Urinary bladder (tissue), 4 donors: Measurements from ENCODE around the gene DDX18. TPM values are rescaled to one million over a fixed set of nuclear protein-coding genes. Genes with fewer than 3 reads are reported as not detected.

Experiments
- DNase-seq: peaks from one replicate; pipeline ENCODE4 v3.0.0-alpha.2; 2015; ENCODE audit errors: extremely low spot score
- H3K27ac ChIP-seq: one replicate; pipeline ENCODE4 v1.5.1; 2013; ENCODE audit warnings: low read depth, mild to moderate bottlenecking, moderate library complexity
- H3K36me3 ChIP-seq: one replicate; pipeline ENCODE4 v1.6.1; 2013; ENCODE audit warnings: mild to moderate bottlenecking, moderate library complexity; ENCODE audit not compliant: insufficient read depth
- H3K4me1 ChIP-seq: one replicate; pipeline ENCODE4 v1.6.1; 2013; ENCODE audit warnings: mild to moderate bottlenecking, moderate library complexity; ENCODE audit not compliant: insufficient read depth
- H3K4me3 ChIP-seq: one replicate; pipeline ENCODE4 v1.5.1; 2013; ENCODE audit warnings: low read depth, low read length
- WGBS: extraction: QIAGEN DNeasy Blood & Tissue Kit; methylation state at CpG from one replicate; pipeline ENCODE4 v1.1.7; 2013; 5-methylcytosine and 5-hydroxymethylcytosine counted together
- polyA plus RNA-seq: library from polyadenylated mRNA; stranded (reverse); fragments of 200-250 nt; gene quantifications from one replicate; pipeline ENCODE4 v1.2.3, GENCODE V29; 2013
- total RNA-seq: library from RNA; depleted of rRNA; stranded (reverse); fragments of >200 nt; gene quantifications from one replicate; pipeline ENCODE4 v1.2.3, GENCODE V29; 2014
- donor health status: healthy with polysubstance abuse.
- donor health status: healthy.

The DDX18 gene
- total and polyA plus RNA-seq, 2 donors = 33.5 to 56.7 TPM

DNA sequence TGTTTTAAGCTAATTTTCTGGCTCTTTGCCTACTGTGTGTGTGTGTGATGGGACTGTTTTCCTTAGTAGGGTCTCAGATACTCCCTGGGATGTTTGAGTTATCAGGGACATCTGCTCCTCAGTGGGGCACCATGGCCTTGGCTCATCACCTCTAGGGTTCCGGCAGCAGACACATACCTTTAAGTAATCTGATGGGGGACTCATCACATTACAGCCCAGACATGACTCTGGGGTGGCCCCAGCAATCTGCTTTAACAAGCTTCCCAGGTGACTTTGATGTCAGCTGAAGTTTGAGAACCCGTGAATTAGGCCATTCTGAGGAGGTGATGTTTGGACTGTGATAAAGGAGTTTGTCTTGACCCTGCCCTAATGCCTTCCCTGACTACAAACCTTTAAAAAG lies 38.8 kb downstream of the DDX18 start:
- H3K36me3 ChIP-seq = no peaks in the 10 kb centered on the region
- H3K4me3 ChIP-seq = no peak overlapping the region
- DNase-seq = no peak
- no peak overlapping the region for H3K27ac ChIP-seq
- WGBS = 52% methylated on average over 2 of the region's 2 CpGs
- no peaks in the 10 kb centered on the region for H3K4me1 ChIP-seq

DNA sequence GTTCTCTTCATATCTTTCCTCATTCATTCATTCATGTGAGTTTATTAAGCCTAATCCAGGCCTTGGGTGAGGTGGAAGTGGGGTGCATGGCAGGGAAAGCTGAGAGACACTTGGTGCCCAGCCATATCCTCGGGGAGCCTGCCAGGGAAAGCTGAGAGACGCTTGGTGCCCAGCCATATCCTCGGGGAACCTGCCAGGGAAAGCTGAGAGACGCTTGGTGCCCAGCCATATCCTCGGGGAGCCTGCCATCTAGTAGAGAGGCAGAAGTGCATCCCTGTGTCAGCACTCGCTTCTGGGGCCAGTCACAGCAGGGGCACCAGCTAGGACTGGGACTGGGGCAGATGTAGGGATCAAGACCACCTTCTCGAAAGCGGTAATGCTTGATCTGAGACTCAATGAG lies 39.4 kb downstream of the DDX18 start:
- whole genome bisulfite sequencing = 78% methylated on average over 8 of the region's 8 CpGs
- no peaks in the 10 kb centered on the region for H3K36me3 ChIP-seq
- H3K4me3 ChIP-seq = no peak overlapping the region
- DNase-seq = no peak
- no peak overlapping the region for H3K27ac ChIP-seq
- H3K4me1 ChIP-seq = no peaks in the 10 kb centered on the region

DNA sequence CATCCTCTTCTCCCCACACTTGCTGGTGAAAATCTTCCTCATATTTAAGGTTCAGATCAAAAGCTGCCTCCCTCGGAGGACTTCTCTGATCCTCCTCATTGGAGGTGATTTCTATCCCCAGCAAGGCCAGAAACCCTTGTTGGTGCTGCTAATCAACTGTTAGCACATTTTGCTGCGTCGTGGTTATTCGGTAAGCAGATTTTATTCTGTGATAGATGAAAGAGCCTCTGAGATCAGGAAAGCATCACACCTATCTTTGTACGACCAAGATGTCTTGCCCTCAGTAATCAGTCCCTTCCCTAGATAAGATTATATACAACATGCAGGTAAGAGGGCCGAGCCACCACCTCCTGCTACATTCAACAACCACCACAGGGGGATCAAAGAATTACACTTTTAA lies 40.1 kb downstream of the DDX18 start:
- WGBS = 69% methylated on average over 6 of the region's 6 CpGs
- H3K27ac ChIP-seq = no peak overlapping the region

DNA sequence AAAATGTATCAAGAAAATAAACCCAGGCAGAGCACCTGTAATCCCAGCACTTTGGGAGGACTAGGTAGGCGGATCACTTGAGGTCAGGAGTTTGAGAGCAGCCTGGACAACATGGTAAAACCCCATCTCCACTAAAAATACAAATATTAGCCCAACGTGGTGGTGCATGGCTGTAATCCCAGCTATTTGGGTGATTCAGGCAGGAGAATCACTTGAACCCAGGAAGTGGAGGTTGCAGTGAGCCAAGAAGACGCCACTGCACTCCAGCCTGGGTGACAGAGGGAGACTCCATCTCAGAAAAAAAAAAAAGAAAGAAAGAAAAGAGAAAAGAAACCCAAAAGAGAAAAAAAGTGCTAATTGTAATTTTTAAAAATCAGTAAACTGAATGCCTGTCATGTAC lies 41.4 kb downstream of the DDX18 start:
- H3K4me3 ChIP-seq = no peak overlapping the region
- no peaks in the 10 kb centered on the region for H3K36me3 ChIP-seq
- 67% methylated on average over 3 of the region's 3 CpGs for WGBS
- no peak overlapping the region for H3K27ac ChIP-seq
- no peak for DNase-seq
- no peaks in the 10 kb centered on the region for H3K4me1 ChIP-seq

More for the DNA sequence above, 40.1 kb downstream of the DDX18 start:
- no peak for DNase-seq
- H3K36me3 ChIP-seq = no peaks in the 10 kb centered on the region
- no peak overlapping the region for H3K4me3 ChIP-seq
- H3K4me1 ChIP-seq = no peaks in the 10 kb centered on the region

DNA sequence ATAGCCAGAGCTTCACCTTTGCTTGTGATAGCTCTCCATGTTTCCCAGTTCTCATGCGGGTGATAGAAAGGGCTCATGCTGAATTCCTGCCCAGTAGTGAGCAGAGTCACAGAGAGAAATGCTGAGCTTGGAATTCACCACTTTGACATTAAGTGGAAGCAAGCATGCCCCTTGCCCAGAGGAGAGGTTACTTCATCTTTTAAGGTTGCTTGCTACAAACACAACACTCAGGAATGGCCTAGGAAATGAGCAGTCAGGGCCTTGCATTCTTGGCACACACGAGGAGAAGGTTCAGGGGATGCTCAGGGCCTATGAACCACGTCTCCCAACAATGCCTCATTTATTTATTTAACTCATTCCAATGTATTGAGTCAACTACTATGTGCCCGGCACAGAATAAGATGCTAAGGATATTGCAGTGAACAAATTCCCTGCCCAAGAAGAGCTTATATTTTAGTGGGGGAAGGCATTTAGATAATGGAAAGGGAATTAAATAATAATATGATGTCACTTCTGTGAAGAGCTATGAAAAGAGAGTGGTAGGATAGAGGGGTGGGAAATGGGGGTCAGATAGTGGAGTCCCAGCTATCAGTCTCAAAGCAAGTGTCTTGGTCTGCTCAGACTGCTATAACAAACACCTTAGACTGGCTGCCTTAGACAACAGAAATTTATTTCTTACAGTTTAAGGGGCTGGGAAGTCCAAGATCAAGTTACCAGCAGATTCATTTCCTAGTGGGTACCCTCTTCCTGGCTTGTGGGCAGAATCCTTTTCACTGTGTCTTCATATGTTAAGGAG lies 42.1 kb downstream of the DDX18 start:
- WGBS = 28% methylated on average over 4 of the region's 4 CpGs
- Histone ChIP-seq H3K4me3 (no peak overlapping the region), H3K4me1 (no peaks in the 10 kb centered on the region), H3K36me3 (no peaks in the 10 kb centered on the region), H3K27ac (no peak overlapping the region)
- DNase-seq = no peak

DNA sequence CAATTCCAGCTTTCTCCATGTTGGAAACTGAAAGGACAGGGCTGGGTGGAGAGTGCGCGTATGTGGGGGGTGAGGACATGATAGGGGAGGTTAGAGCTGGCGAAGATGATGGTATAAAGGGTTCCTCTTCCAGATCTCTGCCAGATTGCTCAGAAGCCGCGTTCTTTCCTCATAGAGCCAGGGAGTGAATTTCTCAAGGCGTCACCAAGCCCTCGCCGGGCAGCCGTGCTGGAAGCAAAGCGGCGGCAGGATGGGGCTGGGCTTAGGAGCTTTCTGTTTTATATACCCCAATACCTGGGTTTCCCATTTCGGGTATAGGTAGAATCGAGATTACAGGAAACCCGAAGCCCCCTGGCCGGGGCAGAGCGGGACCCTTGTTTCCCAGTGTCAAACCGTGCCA lies 43.8 kb downstream of the DDX18 start:
- WGBS = 70% methylated on average over 17 of the region's 17 CpGs
- H3K36me3 ChIP-seq = no peaks in the 10 kb centered on the region
- H3K4me1 ChIP-seq = no peaks in the 10 kb centered on the region
- no peak overlapping the region for H3K4me3 ChIP-seq
- DNase-seq = no peak
- no peak overlapping the region for H3K27ac ChIP-seq

DNA sequence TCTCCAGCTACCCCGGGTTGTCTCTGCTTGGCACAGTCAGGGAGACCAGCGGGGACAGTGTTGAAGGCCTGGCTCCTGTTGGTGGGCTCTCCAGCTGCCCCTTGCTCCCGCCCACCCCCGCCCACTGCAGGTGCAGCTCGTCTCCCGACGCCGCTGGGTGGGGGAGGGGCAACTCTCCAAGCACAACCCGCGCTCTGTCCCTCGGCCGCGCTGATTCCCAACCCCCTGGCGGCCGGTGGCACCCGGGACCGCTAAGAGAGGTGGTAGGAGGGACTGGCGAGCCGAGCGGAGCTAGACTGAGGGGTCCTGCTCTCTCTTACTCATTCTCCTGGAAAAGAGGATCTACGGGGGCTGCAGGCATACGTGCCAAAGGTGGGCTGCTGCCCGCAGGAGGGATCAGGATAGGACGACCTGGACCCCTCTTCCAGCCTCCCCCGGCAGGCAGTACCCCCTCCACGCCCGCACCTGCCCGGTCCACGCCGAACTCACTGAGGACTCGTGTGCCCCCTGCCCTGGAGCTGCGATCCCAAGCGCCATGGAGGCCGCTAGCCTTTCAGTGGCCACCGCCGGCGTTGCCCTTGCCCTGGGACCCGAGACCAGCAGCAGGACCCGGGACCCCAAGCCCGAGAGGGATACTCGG lies 44.5 kb downstream of the DDX18 start:
- Histone ChIP-seq H3K4me3 (no peak overlapping the region), H3K4me1 (no peaks in the 10 kb centered on the region), H3K36me3 (no peaks in the 10 kb centered on the region), H3K27ac (no peak overlapping the region)
- DNase-seq = no peak
- WGBS = 57% methylated on average over 41 of the region's 41 CpGs

DNA sequence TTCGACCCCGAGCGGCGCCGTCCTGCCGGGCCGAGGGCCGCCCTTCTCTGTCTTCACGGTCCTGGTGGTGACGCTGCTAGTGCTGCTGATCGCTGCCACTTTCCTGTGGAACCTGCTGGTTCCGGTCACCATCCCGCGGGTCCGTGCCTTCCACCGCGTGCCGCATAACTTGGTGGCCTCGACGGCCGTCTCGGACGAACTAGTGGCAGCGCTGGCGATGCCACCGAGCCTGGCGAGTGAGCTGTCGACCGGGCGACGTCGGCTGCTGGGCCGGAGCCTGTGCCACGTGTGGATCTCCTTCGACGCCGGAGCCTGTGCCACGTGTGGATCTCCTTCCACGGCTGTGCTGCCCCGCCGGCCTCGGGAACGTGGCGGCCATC lies 45.0 kb downstream of the DDX18 start:
- no peaks in the 10 kb centered on the region for H3K36me3 ChIP-seq
- no peak for DNase-seq
- no peaks in the 10 kb centered on the region for H3K4me1 ChIP-seq
- H3K27ac ChIP-seq = no peak overlapping the region
- WGBS = 71% methylated on average over 44 of the region's 44 CpGs
- no peak overlapping the region for H3K4me3 ChIP-seq

DNA sequence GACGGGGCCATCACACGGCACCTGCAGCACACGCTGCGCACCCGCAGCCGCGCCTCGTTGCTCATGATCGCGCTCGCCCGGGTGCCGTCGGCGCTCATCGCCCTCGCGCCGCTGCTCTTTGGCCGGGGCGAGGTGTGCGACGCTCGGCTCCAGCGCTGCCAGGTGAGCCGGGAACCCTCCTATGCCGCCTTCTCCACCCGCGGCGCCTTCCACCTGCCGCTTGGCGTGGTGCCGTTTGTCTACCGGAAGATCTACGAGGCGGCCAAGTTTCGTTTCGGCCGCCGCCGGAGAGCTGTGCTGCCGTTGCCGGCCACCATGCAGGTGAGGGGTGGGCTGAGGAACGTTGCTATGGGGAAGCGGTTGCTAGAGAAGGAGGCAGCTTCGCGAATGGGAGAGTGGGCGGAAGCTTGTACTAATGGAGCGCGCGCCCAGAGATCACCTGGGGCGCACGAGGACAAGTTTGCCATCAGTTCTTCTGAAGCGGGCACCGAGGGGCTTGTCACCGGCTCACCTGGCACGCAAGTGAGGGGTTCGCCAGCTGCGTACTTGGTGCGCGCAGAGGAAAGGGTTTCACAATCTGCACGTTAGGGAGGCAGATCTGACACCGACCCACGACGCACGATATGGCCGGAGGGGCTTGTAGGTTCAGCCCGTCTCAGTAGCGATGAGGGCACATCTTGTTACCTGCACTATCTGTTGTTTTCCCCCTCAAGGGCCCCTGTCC lies 45.6 kb downstream of the DDX18 start:
- Histone ChIP-seq H3K36me3 (no peaks in the 10 kb centered on the region), H3K4me3 (no peak overlapping the region), H3K27ac (no peak overlapping the region), H3K4me1 (no peaks in the 10 kb centered on the region)
- no peak for DNase-seq
- WGBS = 43% methylated on average over 69 of the region's 69 CpGs

DNA sequence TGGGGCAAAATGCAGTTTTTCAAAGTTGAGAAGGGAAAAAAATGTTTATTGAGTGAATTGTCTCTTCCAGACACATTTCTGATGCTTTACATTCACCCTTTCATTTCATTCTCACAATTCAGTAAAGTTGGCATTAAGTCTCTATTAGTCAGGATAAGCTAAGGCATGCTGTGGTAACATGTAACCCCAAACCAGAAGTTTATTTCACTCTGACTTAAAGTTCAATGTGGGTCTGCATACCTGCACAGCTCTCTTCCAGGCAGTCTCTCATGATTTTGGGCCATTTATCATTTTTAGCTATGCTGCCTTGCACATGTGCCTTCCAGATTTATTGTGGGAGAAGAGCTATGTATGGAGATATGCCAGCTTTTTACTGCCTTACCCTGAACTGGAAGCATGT lies 48.0 kb downstream of the DDX18 start:
- no peak overlapping the region for H3K27ac ChIP-seq
- H3K36me3 ChIP-seq = no peaks in the 10 kb centered on the region

DNA sequence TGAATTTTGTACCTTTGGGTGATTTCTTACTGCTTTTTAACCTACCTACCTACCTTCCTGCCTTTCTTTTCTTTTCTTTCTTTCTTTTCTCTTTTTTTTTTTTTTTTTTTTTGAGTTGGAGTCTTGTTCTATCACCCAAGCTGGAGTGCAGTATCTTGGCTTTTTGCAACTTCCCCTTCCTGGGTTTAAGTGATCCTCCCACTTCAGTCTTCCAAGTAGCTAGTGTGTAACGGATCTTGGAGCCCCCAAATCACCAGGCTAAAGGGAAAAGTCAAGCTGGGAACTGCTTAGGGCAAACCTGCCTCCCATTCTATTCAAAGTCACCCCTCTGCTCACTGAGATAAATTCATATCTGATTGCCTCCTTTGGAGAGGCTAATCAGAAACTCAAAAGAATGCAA lies 61.3 kb downstream of the DDX18 start:
- WGBS = 30% methylated on average over 1 of the region's 1 CpG
- Histone ChIP-seq H3K4me1 (no peaks in the 10 kb centered on the region), H3K27ac (no peak overlapping the region), H3K4me3 (no peak overlapping the region), H3K36me3 (no peaks in the 10 kb centered on the region)
- no peak for DNase-seq

More for the DNA sequence above, 48.0 kb downstream of the DDX18 start:
- no peak overlapping the region for H3K4me3 ChIP-seq
- DNase-seq = no peak
- H3K4me1 ChIP-seq = no peaks in the 10 kb centered on the region

DNA sequence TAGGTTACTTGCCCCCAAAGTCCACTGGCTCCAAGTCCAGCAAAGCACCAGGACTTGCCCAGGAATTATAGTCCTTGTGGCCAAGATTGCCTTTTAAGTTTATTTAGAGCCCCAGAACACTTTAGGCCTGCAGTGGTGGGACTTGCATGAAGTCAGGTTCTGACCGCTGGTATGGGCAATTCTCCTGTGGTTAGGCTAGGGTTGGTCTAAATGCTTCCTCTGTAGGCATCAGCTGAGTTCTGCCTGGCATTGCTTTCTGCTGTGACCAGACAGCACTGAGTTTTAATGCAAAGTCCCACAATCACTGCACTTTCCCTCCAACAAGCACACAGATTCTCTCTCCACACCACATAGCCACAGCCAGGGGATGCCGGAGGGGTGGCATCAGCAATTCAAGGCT lies 64.5 kb downstream of the DDX18 start:
- DNase-seq = no peak
- WGBS = 91% methylated on average over 2 of the region's 2 CpGs
- Histone ChIP-seq H3K4me3 (no peak overlapping the region), H3K36me3 (no peaks in the 10 kb centered on the region), H3K27ac (no peak overlapping the region), H3K4me1 (no peaks in the 10 kb centered on the region)
